ENCODE results near the gene SLC24A5. TPM values are rescaled to one million over a fixed set of nuclear protein-coding genes. Genes with fewer than 3 reads are reported as not detected.

SLC24A5 gene
- total RNA-seq, 1 experiment from 2014 or later: not detected

GRCh38 chr15:48145923-48146322 lies 25.1 kb downstream of the SLC24A5 start:
- no peaks in the 10 kb centered on the region for H3K4me1 ChIP-seq (ENCODE audit: insufficient read depth, low read length)
- H3K27ac Mint-ChIP-seq: no peak overlapping the region
- no peak overlapping the region for H3K14ac ChIP-seq (ENCODE audit: insufficient read depth, low read length)
- TF ChIP-seq CTCF (conservative IDR thresholded peaks at IDR 0.05): no peak
- H3K4me3 Mint-ChIP-seq: no peak overlapping the region
- H3K27ac ChIP-seq (ENCODE audit: insufficient read length, low read depth, low read length): no peak overlapping the region
- H4K91ac ChIP-seq (ENCODE audit: insufficient read length, low read depth, low read length): no peak overlapping the region
- no peaks in the 10 kb centered on the region for H3K79me1 ChIP-seq (ENCODE audit: insufficient read depth, low read depth, low read length, poor library complexity, severe bottlenecking)
- no peak overlapping the region for H2BK5ac ChIP-seq (ENCODE audit: insufficient read length, low read length)
- H3K36me3 Mint-ChIP-seq (ENCODE audit: insufficient read depth in 1 of 3, low read depth in 3 of 3): peaks cover 5 to 37% (median 35%) of the 10 kb centered on the region in 3 experiments; a peak in 6 of 7 replicates
- no peak overlapping the region for H3K4ac ChIP-seq (ENCODE audit: low read depth, low read length)
- no peaks in the 10 kb centered on the region for H3K9me3 Mint-ChIP-seq
- H3K56ac ChIP-seq (ENCODE audit: insufficient read length, low read depth, low read length): no peak overlapping the region
- no peaks in the 10 kb centered on the region for H3K79me2 ChIP-seq (ENCODE audit: insufficient read depth, low read length)
- no peak for DNase-seq
- H3K27me3 ChIP-seq (ENCODE audit: insufficient read depth, low read length): no peaks in the 10 kb centered on the region
- H2BK120ac ChIP-seq (ENCODE audit: low read depth, low read length, poor library complexity, severe bottlenecking): no peak overlapping the region
- H2AFZ ChIP-seq (ENCODE audit: low read length): no peak overlapping the region
- H2BK20ac ChIP-seq (ENCODE audit: low read depth, low read length, poor library complexity, severe bottlenecking): no peak overlapping the region
- H2BK15ac ChIP-seq (ENCODE audit: low read depth, low read length): no peak overlapping the region
- H3K9me3 ChIP-seq (ENCODE audit: control insufficient read depth, low read depth, low read length): no peaks in the 10 kb centered on the region
- H3K18ac ChIP-seq (ENCODE audit: insufficient read length, low read depth, low read length): no peak overlapping the region
- no peak overlapping the region for H3K9ac ChIP-seq (ENCODE audit: extremely low read depth, insufficient read length, low read length)
- H3K23ac ChIP-seq (ENCODE audit: insufficient read length, low read depth, low read length): no peak overlapping the region
- H3K23me2 ChIP-seq (ENCODE audit: insufficient read length, low read depth, low read length, poor library complexity, severe bottlenecking): no peaks in the 10 kb centered on the region
- H3T11ph ChIP-seq (ENCODE audit: low read length): no peak overlapping the region
- no peak overlapping the region for H3K4me2 ChIP-seq (ENCODE audit: insufficient read depth, insufficient read length, low read length)
- no peak overlapping the region for H4K8ac ChIP-seq (replicated peaks; ENCODE audit: insufficient read length, low read depth, low read length)
- no peaks in the 10 kb centered on the region for H4K20me1 ChIP-seq (ENCODE audit: control insufficient read depth, insufficient read depth, insufficient read length)
- no peak overlapping the region for H4K5ac ChIP-seq (ENCODE audit: insufficient read length, low read depth, low read length)
- H3K27me3 Mint-ChIP-seq (ENCODE audit: low read depth): no peaks in the 10 kb centered on the region
- H2AK5ac ChIP-seq (ENCODE audit: insufficient read length, low read length): no peak overlapping the region
- H2BK12ac ChIP-seq (ENCODE audit: insufficient read length, low read depth, low read length): no peak overlapping the region
- peaks cover 9 to 13% of the 10 kb centered on the region in 2 experiments for H3K4me1 Mint-ChIP-seq
